HG02870 (cell line): ENCODE measurements around the gene FMN2.

Experiments
- ATAC-seq: cut with Tn5 transposase; IDR thresholded peaks from one replicate; pipeline ENCODE4 v1.9.1; 2021; ENCODE audit warnings: mild to moderate bottlenecking, moderate library complexity; ENCODE audit not compliant: unreplicated experiment

FMN2 gene

DNA sequence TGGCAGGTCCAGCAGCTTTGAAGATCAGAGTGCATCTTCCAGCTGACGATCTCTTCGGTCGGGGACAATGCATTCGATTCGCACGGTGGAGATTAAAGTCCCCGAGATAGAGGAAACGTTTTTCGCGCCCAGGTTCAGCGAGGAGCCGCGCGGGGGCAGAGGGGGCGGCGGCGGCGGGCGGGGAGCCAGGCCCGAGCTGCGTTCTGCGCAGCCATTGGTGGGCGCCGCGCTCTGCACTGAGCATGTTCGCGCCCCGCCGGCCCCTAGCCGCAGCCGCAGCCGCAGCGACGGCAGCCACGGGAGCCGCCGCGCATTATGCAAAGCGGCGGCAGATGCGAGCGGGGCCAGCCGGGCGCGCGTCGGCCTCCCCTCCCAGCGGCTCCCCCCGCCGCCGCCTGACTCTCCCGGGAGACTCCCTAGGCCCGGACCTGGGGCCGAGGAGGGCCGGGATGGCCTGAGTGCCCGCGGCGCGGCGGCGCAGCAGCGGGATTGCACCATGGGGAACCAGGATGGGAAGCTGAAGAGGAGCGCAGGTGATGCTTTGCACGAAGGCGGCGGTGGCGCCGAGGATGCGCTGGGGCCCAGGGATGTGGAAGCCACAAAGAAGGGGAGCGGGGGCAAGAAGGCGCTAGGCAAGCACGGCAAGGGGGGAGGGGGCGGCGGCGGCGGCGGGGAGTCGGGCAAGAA is at the start of gene FMN2:
TSS of gene FMN2 (plus strand) at position 270 of the 687 bp plus-strand sequence. CDS start at position 497, 227 bp downstream.
- no peak for ATAC-seq

GRCh38 chr1:240044620-240045019 is 47.1 kb upstream of the FMN2 start:
- ATAC-seq, result no peak

DNA sequence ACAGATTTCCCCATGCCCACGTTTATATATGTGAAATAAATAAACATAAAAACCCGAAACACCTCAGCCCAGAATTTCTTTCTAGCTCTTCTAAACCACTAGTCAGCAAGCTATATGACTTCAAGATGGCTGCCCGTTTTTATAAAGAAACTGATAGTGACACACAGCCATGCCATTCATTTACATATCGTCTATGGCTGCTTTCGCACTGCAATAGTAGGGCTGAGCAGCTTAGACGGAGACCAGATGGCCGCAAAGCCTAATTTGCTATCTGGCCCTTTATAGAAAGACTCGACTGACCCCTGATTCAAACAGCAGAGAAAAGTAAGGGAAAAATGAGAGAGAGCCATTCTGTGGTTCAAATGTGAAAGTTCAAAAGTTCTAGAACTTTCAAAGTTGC is 45.7 kb upstream of the FMN2 start:
- no peak for ATAC-seq

DNA sequence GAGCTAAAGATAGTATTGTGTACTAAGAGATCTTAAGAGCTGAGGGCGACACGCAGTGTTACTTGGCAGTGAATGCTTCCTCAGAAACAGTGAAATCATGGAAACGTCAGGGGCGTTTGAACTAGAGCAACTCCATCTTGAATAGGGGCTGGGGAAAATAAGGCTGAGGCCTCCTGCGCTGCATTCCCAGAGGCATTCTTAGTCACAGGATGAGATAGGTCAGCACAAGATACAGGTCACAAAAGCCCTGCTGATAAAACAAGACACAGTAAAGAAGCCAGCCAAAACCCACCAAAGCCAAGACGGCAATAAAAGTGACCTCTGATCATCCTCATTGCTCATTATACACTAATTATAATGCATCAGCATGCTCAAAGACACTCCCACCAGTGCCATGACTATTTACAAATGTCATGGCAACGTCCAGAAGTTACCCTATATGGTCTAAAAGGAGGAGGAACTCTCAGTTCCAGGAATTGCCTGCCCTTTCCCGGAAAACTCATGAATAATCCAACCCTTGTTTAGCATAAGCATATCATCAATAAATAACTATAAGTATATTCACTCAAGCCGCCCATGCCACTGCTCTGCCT is 37.5 kb upstream of the FMN2 start:
- ATAC-seq, result no peak

DNA sequence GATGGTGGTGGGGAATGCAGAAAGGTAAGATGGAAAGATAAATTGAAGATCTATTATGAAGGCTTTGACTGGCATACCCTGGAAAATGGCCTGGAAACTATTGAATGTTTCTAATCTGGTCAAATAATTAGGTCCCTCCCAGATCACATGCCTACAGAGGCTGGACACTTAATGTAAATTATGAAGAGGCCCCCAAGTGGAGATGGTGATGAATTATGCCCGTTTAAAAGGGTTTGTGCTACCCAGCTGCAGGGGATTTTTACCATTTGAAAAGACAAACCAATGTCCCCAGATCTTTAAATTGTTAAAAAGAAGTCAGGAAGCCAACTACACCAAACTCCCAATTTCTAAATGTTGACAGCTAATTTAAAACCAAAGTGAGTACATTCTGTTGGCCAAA is 35.7 kb upstream of the FMN2 start:
- ATAC-seq, result no peak

- ATAC-seq, result no peak
These were observed 35.3 kb upstream of the FMN2 start for GRCh38 chr1:240056350-240056749.

DNA sequence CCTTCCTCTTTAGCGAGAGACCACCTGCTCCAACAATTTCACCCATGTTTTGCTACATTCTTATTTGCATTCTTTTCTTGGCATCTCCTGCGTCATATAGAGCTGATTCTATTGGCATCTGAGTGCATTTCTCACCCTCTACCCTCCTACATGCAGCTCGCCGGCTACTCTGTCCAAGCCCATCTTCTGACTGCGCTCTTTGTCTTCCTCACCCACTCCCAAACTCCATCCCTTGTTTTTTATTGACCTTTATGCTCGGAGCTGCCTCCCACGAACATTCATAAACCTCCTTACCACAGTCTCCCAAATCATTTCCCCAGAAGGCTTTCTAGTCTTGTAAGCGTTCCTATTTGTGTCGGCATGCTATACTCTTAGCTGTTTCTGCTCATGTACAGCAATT is 33.6 kb upstream of the FMN2 start:
- no peak for ATAC-seq

GRCh38 chr1:240068961-240069360 is 22.7 kb upstream of the FMN2 start:
- ATAC-seq, result no peak

GRCh38 chr1:240070188-240070587 is 21.5 kb upstream of the FMN2 start:
- ATAC-seq, result no peak

DNA sequence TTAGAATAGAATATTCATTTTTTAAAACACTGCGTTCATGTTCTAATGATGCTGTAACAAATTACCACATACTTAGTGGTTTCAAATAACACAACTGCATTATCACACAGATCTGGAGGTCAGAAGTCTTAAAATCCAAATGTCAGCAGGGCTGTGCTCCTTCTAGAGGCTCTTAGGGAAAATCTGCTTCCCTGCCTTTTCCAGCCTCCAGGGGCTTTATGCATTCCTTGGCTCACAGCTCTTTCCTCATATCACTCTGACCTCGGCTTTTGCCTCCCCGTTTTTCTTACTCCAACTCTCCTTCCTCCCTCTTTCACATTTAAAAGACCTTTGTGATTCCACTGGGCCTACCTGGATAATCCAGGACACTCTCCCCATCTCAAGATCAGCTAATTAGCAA is 18.6 kb upstream of the FMN2 start:
- ATAC-seq, result no peak

- ATAC-seq, result no peak
These were observed 17.3 kb upstream of the FMN2 start for GRCh38 chr1:240074422-240074821.

DNA sequence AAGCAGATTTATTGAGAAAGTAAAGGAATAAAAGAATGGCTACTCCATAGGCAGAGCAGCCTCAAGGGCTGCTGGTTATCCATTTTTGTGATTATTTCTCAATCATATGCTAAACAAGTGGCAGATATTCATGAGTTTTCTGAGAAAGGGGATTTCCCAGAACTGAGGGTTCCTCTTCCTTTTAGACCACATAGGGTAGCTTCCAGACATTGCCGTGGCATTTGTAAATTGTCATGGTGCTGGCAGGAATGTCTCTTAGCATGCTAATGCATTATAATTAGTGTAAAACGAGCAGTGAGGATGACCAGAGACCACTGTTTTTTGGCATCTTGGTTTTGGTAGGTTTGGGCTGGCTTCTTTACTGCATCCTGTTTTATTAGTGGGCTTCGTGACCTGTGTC is 16.8 kb upstream of the FMN2 start:
- ATAC-seq, result no peak

DNA sequence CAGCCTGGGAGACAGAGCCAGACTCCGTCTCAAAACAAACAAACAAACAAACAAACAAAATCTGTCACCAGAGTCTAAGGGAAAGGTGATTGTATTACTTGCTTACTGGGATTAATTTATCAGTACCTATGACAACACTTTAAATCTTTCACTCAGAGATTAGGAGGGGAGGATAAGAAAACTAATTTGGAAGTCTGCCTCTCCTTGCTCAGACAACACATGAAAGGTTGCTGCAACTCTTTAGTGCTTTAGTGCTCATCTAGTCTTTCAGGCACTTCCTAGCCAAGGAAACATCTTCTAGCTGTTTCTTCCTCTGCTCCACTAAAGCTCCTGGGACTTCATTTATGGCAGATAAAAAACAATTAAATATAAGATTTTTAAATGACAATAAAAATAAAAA is 7.3 kb upstream of the FMN2 start:
- no peak for ATAC-seq

- ATAC-seq, result no peak
These were observed 6.9 kb upstream of the FMN2 start for GRCh38 chr1:240084749-240085148.

- no peak for ATAC-seq
These were observed 5.0 kb upstream of the FMN2 start for GRCh38 chr1:240086726-240087125.

DNA sequence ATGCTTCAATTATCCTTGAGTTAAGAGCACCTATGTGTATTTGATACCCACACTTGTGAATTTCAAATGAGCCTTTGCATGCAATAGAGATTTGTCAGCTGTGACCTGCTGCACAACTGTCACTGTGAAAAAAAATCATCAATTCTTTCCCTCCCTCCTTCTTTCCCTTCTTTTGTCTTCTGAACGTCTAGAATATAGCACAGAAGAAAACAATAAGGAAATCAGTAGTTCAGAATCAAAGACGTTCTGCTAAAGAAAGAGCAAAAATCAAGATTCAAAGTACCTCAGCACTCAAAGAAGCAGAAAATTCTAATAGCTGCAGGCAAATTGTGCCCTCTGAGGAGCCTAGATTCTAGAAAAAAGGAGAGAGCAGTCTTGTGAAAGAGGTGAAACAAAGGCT is 1.7 kb upstream of the FMN2 start:
- no peak for ATAC-seq

- no peak for ATAC-seq
These were observed 604 bp upstream of the FMN2 start for GRCh38 chr1:240090957-240091600.

- no peak for ATAC-seq
These were observed 827 bp downstream of the FMN2 start for GRCh38 chr1:240092301-240093119.

- no peak for ATAC-seq
These were observed 1.7 kb downstream of the FMN2 start for GRCh38 chr1:240093120-240093961.

- ATAC-seq, result no peak
These were observed 2.5 kb downstream of the FMN2 start for GRCh38 chr1:240094041-240094722.
